A673 (cell line): ENCODE results near the gene RNF5. TPM values are rescaled to one million over a fixed set of nuclear protein-coding genes. Genes with fewer than 3 reads are reported as not detected.

Experiments
- BruUV-seq: library from RNA; stranded (reverse); fragments of 400-500 nt; replicated peaks from 2 replicates; lab custom pipeline; 2021; lab: Mats Ljungman, UMichigan
- CTCF ChIA-PET: fragments of 300-600 bp; sonication (Branson Sonifier 250); formaldehyde crosslinking; loops from one replicate; lab custom pipeline; 2022; ENCODE audit warnings: antibody characterized with exemption; lab: Charles Lee
- POLR2A ChIA-PET: fragments of 300-600 bp; sonication (Branson Sonifier 250); formaldehyde crosslinking; loops from one replicate; lab custom pipeline; 2022; ENCODE audit warnings: antibody characterized with exemption; ENCODE audit not compliant: low non-redundant PET; lab: Charles Lee
- DNase-seq: peaks from one replicate; pipeline ENCODE4 v3.0.0-alpha.2; 2015; ENCODE audit warnings: low spot score
- H3K27ac ChIP-seq: fragments of 200-600 bp; sonication (generic); 2 replicates; pipeline ENCODE4 v1.5.1; 2016; ENCODE audit warnings: mixed run types, low read depth, mild to moderate bottlenecking, mixed read lengths, antibody characterized with exemption, low read length; ENCODE audit not compliant: poor library complexity, severe bottlenecking
- H3K27me3 ChIP-seq: fragments of 200-600 bp; sonication (generic); replicated peaks from 2 replicates; pipeline ENCODE4 v1.6.1; 2017; ENCODE audit warnings: mixed run types, low read depth, mild to moderate bottlenecking, mixed read lengths, antibody characterized with exemption, low read length; ENCODE audit not compliant: insufficient read depth, poor library complexity
- H3K36me3 ChIP-seq: fragments of 200-600 bp; sonication (generic); 2 replicates; pipeline ENCODE4 v1.6.1; 2016; ENCODE audit warnings: mixed run types, mild to moderate bottlenecking, mixed read lengths, antibody characterized with exemption, low read length; ENCODE audit not compliant: insufficient read depth, poor library complexity, severe bottlenecking
- H3K4me1 ChIP-seq: fragments of 200-600 bp; sonication (generic); 2 replicates; pipeline ENCODE4 v1.6.1; 2017; ENCODE audit warnings: mixed run types, mild to moderate bottlenecking, mixed read lengths, antibody characterized with exemption, low read length; ENCODE audit not compliant: insufficient read depth, poor library complexity, severe bottlenecking
- H3K4me3 ChIP-seq: fragments of 200-600 bp; sonication (generic); 2 replicates; pipeline ENCODE4 v1.5.1; 2016; ENCODE audit warnings: low read depth, mixed run types, mild to moderate bottlenecking, mixed read lengths, low read length; ENCODE audit not compliant: poor library complexity, severe bottlenecking
- H3K9me3 ChIP-seq: fragments of 200-600 bp; sonication (generic); 2 replicates; pipeline ENCODE4 v1.6.1; 2016; ENCODE audit warnings: mixed run types, low read depth, mild to moderate bottlenecking, mixed read lengths, antibody characterized with exemption, low read length; ENCODE audit not compliant: poor library complexity, severe bottlenecking
- CTCF ChIP-seq: fragments of 300-800, 200-600 bp; sonication (generic); conservative IDR thresholded peaks from 2 replicates; pipeline ENCODE4 v1.5.1; 2017; ENCODE audit warnings: low read depth, mild to moderate bottlenecking, antibody characterized with exemption, low read length, moderate library complexity, mixed read lengths
- EZH2 ChIP-seq: fragments of 200-600 bp; sonication (generic); IDR thresholded peaks from 2 replicates; pipeline ENCODE4 v1.6.1; 2017; ENCODE audit warnings: borderline replicate concordance, low read depth, mild to moderate bottlenecking, mixed read lengths, antibody characterized with exemption, low read length; ENCODE audit not compliant: poor library complexity, severe bottlenecking
- intact Hi-C: fragments of 100-400 bp; cut with micrococcal nuclease; formaldehyde crosslinking; loops from one replicate; pipeline ENCODE4 v1.10.0; 2022; ENCODE audit not compliant: unreplicated experiment
- total RNA-seq: library from RNA; stranded (reverse); gene quantifications from 2 replicates; pipeline ENCODE4 v1.2.3, GENCODE V29; 2021

The RNF5 gene
- total RNA-seq, 1 experiment from 2014 or later: 62.9 TPM

- no peaks in the 10 kb centered on the region for H3K27me3 ChIP-seq
- no peak overlapping the region for H3K27ac ChIP-seq
- POLR2A ChIA-PET: no interaction called here
- CTCF ChIA-PET: no interaction called here
- intact Hi-C loops: no loop called here
- no peak for TF ChIP-seq CTCF
- H3K4me3 ChIP-seq: no peak overlapping the region
- no peak for DNase-seq
- no peaks in the 10 kb centered on the region for H3K36me3 ChIP-seq
- BruUV-seq: no TSS peak
- peaks cover 22% of the 10 kb centered on the region for H3K4me1 ChIP-seq
- H3K9me3 ChIP-seq: no peaks in the 10 kb centered on the region
Observed at GRCh38 chr6:32149932-32150870, 28.0 kb upstream of the RNF5 start.

DNA sequence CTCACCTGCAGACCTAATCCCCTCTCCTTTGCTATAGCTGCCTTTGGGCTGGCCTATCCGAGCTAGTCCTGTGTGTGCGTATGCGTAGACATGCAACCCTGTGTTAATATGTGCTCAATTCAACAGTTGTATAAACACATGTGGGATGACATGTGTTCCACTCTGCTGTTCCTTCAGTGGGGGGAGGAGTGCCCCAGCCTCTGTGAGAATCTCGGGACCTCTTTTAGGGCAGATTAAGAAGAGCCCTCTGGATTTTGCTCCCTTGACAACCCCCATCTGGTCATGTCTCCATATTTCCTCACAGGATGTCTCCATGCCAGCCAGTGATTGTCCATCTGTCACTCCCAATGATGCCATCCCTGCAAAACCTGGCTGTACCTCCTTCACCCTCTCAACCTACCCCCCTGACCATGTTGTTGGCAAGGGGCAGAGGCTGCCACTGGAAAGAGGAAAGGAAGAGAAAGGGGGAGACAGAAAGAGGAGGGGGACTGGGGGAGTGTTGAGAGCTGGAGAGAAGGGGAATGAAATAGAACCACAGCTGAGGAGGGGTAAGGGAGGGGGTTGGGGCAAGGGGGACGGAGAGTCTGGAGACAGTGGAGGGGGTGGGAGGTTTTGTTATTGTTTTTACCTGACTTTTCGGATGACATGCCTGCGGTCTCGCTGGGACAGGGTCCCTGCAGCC, 26.9 kb upstream of the RNF5 start:
- peaks cover 6% of the 10 kb centered on the region for H3K36me3 ChIP-seq
- H3K9me3 ChIP-seq: no peaks in the 10 kb centered on the region
- DNase-seq: no peak
- ChIA-PET CTCF (no interaction called here), POLR2A (no interaction called here)
- intact Hi-C loops: no loop called here
- no peak for TF ChIP-seq CTCF
- TF ChIP-seq EZH2: no peak
- no peaks in the 10 kb centered on the region for H3K27me3 ChIP-seq
- no peak overlapping the region for H3K4me3 ChIP-seq
- H3K4me1 ChIP-seq: peaks cover 24% of the 10 kb centered on the region
- H3K27ac ChIP-seq: no peak overlapping the region
- BruUV-seq: no TSS peak

DNA sequence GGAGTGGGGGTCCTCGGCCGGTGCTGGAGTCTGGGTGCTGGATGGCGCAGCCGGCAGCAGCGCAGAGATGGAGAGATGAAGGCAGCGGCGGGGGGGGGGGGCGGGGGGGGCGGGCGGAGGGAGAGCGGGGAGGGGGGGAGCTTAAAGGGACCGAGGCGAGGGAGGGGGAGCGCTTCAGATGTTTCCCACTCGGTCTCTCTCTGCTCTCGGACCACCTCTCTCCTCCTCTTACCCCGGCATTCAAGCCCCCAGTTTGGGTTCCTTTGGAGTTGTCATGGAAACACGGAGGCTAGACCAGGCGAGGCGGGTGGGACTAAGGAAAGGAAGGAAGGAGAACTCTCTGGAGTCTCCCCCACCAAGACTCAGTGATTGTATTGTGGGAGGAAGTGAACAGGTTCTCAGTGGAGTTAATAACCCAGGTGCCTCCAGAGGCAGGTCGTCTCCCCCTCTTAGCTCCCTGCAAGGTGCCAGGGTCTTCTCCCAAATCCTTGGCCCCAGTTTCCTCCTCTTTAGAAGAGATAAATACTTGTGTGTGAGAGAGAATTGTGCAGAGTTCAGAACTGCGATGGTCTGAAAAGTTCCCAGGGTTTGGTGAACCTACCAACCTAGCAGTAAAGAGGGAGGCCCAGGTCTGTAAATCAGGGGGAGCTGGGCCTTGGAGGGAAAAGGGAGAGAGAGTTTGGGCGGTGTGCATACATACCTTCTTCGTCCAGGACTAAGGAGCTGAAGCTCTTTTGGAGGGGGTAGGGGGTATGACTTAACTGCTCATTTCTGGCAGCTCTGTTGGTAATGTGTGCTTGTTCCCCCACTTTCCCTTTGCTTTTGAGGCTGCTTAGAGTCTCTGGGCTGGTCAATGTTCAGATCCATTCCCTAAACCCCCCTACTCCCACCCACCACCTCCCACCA, 26.1 kb upstream of the RNF5 start, which contains the start of gene PRRT1:
Gene PRRT1 (minus strand): TSS at position 77 of the 906 bp plus-strand sequence. CDS start 112 bp downstream, outside the sequence.
- CTCF ChIA-PET: no interaction called here
- no peak for TF ChIP-seq CTCF
- no peak for TF ChIP-seq EZH2
- no peak for DNase-seq
- no peaks in the 10 kb centered on the region for H3K9me3 ChIP-seq
- H3K36me3 ChIP-seq: peaks cover 14% of the 10 kb centered on the region
- POLR2A ChIA-PET: no interaction called here
- peaks cover 24% of the 10 kb centered on the region for H3K4me1 ChIP-seq
- peak within 1 kb of the TSS; percentile 90 for H3K27ac ChIP-seq
- H3K27me3 ChIP-seq: no peaks in the 10 kb centered on the region
- intact Hi-C loops: no loop called here
- H3K4me3 ChIP-seq: peak within 1 kb of the TSS; percentile 75
- BruUV-seq: no TSS peak
